ENCODE data around the gene PDX1. TPM values are rescaled to one million over a fixed set of nuclear protein-coding genes. Genes with fewer than 3 reads are reported as not detected.

Gene PDX1
- total RNA-seq, 1 experiment from 2014 or later, result 1.7 TPM

DNA sequence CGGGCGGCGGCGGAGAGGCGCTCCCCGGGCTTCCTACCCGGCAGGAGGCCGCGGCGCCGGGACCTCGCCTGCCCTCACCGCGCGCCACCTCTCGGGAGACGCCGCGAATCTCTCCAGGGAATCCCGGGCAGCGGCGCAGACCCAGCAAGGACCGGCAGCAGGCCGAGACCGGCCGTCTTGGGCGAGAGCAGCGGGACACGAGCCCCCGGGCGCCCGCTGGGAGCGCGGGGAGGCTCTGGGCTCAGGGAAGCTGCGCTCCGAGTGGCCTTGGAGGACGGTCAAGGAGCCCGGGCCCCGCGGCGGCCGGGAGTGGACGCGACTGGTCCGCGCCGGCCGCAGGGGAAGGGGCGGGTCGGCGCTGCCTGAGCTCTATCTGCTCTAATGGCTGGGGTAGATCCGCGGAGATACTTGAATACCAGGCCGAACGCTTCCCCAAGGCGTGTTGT, 34.6 kb downstream of the PDX1 start:
- Histone ChIP-seq H3K27me3 (ENCODE audit: insufficient read depth, low read length) (no peaks in the 10 kb centered on the region), H2AFZ (ENCODE audit: low read depth, low read length, poor library complexity, severe bottlenecking) (peak overlapping the region; percentile 71), H3K4me1 (ENCODE audit: control insufficient read depth in 1 of 2, insufficient read depth in 2 of 2, low read length in 2 of 2) (peaks cover 9 to 15% of the 10 kb centered on the region in 2 experiments; a peak in 3 of 4 replicates), H3K4me3 (replicated peaks in 1 of 2; ENCODE audit: low read depth in 1 of 2, low read length in 2 of 2) (peak overlapping the region; percentile 35 to 58), H3K79me2 (ENCODE audit: insufficient read depth, low read length) (no peaks in the 10 kb centered on the region), H3K9me3 (ENCODE audit: control insufficient read depth in 1 of 2, insufficient read depth in 1 of 2, low read depth in 1 of 2, low read length in 2 of 2) (no peaks in the 10 kb centered on the region), H3K9me2 (ENCODE audit: insufficient read depth) (no peaks in the 10 kb centered on the region), H3K36me3 (ENCODE audit: control insufficient read depth in 1 of 2, insufficient read depth in 2 of 2, low read length in 2 of 2) (no peaks in the 10 kb centered on the region), H3K9ac (ENCODE audit: low read length) (peak overlapping the region; percentile 60), H3K27ac (ENCODE audit: low read depth, low read length) (peak overlapping the region; percentile 56), H3K4me2 (ENCODE audit: low read length) (peak overlapping the region; percentile 88), H4K20me1 (ENCODE audit: insufficient read depth) (no peaks in the 10 kb centered on the region)
- DNase-seq (ENCODE audit: low read depth, low spot score), result no peak
- TF ChIP-seq ELF1 (IDR thresholded peaks at IDR 0.05; ENCODE audit: borderline replicate concordance, low read depth) (no peak), SIN3A (IDR thresholded peaks at IDR 0.05; ENCODE audit: low read depth) (no peak), JUND (IDR thresholded peaks at IDR 0.05) (no peak), TCF7L2 (IDR thresholded peaks at IDR 0.05; ENCODE audit: borderline replicate concordance, extremely low read depth, insufficient read depth, insufficient read length) (no peak), RAD21 (IDR thresholded peaks at IDR 0.05; ENCODE audit: low read depth) (no peak), EZH2phosphoT487 (IDR thresholded peaks at IDR 0.05; ENCODE audit: borderline replicate concordance) (no peak), YY1 (IDR thresholded peaks at IDR 0.05; ENCODE audit: extremely low read depth, insufficient replicate concordance, low read depth, low read length) (no peak), FOSL1 (IDR thresholded peaks at IDR 0.05; ENCODE audit: low read depth) (no peak), POLR2AphosphoS5 (IDR thresholded peaks at IDR 0.05; ENCODE audit: low read depth, low read length) (no peak), ZFX (IDR thresholded peaks at IDR 0.05) (no peak; the same call in 1 of the 2 replicates), ZNF274 (IDR thresholded peaks at IDR 0.05; ENCODE audit: low read depth, low read length) (no peak), CEBPB (IDR thresholded peaks at IDR 0.05; ENCODE audit: low read depth) (no peak), SP1 (IDR thresholded peaks at IDR 0.05; ENCODE audit: low read depth) (no peak), POLR2A (IDR thresholded peaks at IDR 0.05; ENCODE audit: borderline replicate concordance, extremely low read depth, insufficient read depth, insufficient read length) (no peak)
- TF ChIP-seq, protein P1, sequence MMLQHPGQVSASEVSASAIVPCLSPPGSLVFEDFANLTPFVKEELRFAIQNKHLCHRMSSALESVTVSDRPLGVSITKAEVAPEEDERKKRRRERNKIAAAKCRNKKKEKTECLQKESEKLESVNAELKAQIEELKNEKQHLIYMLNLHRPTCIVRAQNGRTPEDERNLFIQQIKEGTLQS (IDR thresholded peaks at IDR 0.05), result no peak
- TF ChIP-seq, protein P2, sequence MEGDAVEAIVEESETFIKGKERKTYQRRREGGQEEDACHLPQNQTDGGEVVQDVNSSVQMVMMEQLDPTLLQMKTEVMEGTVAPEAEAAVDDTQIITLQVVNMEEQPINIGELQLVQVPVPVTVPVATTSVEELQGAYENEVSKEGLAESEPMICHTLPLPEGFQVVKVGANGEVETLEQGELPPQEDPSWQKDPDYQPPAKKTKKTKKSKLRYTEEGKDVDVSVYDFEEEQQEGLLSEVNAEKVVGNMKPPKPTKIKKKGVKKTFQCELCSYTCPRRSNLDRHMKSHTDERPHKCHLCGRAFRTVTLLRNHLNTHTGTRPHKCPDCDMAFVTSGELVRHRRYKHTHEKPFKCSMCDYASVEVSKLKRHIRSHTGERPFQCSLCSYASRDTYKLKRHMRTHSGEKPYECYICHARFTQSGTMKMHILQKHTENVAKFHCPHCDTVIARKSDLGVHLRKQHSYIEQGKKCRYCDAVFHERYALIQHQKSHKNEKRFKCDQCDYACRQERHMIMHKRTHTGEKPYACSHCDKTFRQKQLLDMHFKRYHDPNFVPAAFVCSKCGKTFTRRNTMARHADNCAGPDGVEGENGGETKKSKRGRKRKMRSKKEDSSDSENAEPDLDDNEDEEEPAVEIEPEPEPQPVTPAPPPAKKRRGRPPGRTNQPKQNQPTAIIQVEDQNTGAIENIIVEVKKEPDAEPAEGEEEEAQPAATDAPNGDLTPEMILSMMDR (IDR thresholded peaks at IDR 0.05 in 2 of 3, conservative IDR thresholded peaks at IDR 0.05 in 1 of 3; ENCODE audit: borderline replicate concordance in 1 of 3, insufficient read depth in 1 of 3, low read depth in 2 of 3, low read length in 2 of 3), result no peak
- TF ChIP-seq, protein P3, sequence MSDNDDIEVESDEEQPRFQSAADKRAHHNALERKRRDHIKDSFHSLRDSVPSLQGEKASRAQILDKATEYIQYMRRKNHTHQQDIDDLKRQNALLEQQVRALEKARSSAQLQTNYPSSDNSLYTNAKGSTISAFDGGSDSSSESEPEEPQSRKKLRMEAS (IDR thresholded peaks at IDR 0.05), result no peak
- TF ChIP-seq, protein P4, sequence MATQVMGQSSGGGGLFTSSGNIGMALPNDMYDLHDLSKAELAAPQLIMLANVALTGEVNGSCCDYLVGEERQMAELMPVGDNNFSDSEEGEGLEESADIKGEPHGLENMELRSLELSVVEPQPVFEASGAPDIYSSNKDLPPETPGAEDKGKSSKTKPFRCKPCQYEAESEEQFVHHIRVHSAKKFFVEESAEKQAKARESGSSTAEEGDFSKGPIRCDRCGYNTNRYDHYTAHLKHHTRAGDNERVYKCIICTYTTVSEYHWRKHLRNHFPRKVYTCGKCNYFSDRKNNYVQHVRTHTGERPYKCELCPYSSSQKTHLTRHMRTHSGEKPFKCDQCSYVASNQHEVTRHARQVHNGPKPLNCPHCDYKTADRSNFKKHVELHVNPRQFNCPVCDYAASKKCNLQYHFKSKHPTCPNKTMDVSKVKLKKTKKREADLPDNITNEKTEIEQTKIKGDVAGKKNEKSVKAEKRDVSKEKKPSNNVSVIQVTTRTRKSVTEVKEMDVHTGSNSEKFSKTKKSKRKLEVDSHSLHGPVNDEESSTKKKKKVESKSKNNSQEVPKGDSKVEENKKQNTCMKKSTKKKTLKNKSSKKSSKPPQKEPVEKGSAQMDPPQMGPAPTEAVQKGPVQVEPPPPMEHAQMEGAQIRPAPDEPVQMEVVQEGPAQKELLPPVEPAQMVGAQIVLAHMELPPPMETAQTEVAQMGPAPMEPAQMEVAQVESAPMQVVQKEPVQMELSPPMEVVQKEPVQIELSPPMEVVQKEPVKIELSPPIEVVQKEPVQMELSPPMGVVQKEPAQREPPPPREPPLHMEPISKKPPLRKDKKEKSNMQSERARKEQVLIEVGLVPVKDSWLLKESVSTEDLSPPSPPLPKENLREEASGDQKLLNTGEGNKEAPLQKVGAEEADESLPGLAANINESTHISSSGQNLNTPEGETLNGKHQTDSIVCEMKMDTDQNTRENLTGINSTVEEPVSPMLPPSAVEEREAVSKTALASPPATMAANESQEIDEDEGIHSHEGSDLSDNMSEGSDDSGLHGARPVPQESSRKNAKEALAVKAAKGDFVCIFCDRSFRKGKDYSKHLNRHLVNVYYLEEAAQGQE (IDR thresholded peaks at IDR 0.05; ENCODE audit: low read depth), result no peak
- intact Hi-C loops (cut with micrococcal nuclease), result no loop called here
- CTCF ChIA-PET, result interaction anchor here (1.0 to 7.8 kb wide), 23 partner anchors 8 to 1007 kb away, joined by 3 to 307 read pairs (median 6); partner anchors contain the start of genes CDX2 and MTIF3
- ATAC-seq, result peak; percentile 52
- RAD21 ChIA-PET (ENCODE audit: low non-redundant PET in 1 of 2, low total read pairs in 2 of 2, uncharacterized antibody in 2 of 2, unreplicated experiment in 2 of 2), result interaction anchor here (0.7 to 2.8 kb wide), 9 partner anchors 85 to 592 kb away, joined by 3 to 31 read pairs (median 6); no protein-coding TSS in a partner anchor
- BruUV-seq (replicated peaks), result no TSS peak
- POLR2A ChIA-PET, result interaction anchor here (0.5 to 1.7 kb wide), 5 partner anchors 8 to 421 kb away, joined by 3 to 15 read pairs (median 3); no protein-coding TSS in a partner anchor

Measured in HCT116 (cell line).